HepG2 (cell line): ENCODE measurements around the gene PTPRM. TPM values are rescaled to one million over a fixed set of nuclear protein-coding genes. Genes with fewer than 3 reads are reported as not detected.

Source experiments
- ATAC-seq: fragments of 200-7000 bp; cut with Tn5 transposase; 3 replicates; pipeline ENCODE4 v1.9.1; 2020; ENCODE audit warnings: mild to moderate bottlenecking, moderate library complexity
- BruUV-seq: library from RNA; stranded (reverse); fragments of 400-500 nt; replicated peaks from 2 replicates; lab custom pipeline; 2021; lab: Mats Ljungman, UMichigan
- CTCF ChIA-PET: fragments of 300-600 bp; formaldehyde crosslinking; extraction: SDS; loops from one replicate; lab custom pipeline; 2021; ENCODE audit warnings: low total read pairs, inconsistent platforms, low intra/inter-chr PET ratio; lab: Yijun Ruan, JAX
- POLR2A ChIA-PET: fragments of 350-600 bp; sonication (Branson Sonifier 250); formaldehyde crosslinking; loops from one replicate; lab custom pipeline; 2020; ENCODE audit warnings: antibody characterized with exemption, inconsistent platforms; lab: Yijun Ruan, JAX
- DNase-seq: peaks from one replicate; pipeline ENCODE4 v3.0.0-alpha.2; 2015; ENCODE audit warnings: low spot score
- FAIRE-seq: peaks from 3 replicates; lab custom pipeline; 2011; peaks lifted over from hg19 to GRCh38; lab: Jason Lieb, UNC
- H2AFZ ChIP-seq: one replicate; pipeline ENCODE4 v1.6.1; 2011; ENCODE audit warnings: low read length, inconsistent platforms
- H3K27ac ChIP-seq: fragments of 300-600 bp; 3 replicates; pipeline ENCODE4 v1.8.0; 2011; ENCODE audit warnings: mixed run types, mild to moderate bottlenecking, mixed read lengths, low read length, inconsistent platforms; ENCODE audit not compliant: insufficient read depth; ENCODE audit errors: extremely low read length
- H3K27me3 ChIP-seq, 2 experiments: fragments of 200-600 bp in 1 of 2; 2 replicates in 1 of 2; 3 replicates in 1 of 2; pipeline versions ENCODE4 v1.6.0 to v1.8.0; 2011; ENCODE audit warnings: low read length in 2 of 2, mild to moderate bottlenecking in 2 of 2, moderate library complexity in 2 of 2, inconsistent platforms in 1 of 2; ENCODE audit not compliant: insufficient read depth in 2 of 2, control insufficient read depth in 1 of 2
- H3K36me3 ChIP-seq, 2 experiments: fragments of 200-600 bp in 1 of 2; replicated peaks in 1 of 2; 2 replicates in 1 of 2; 3 replicates in 1 of 2; pipeline versions ENCODE4 v1.5.1 to v1.8.0; 2011; ENCODE audit warnings: low read length in 2 of 2, inconsistent platforms in 1 of 2; ENCODE audit not compliant: insufficient read depth in 2 of 2, control insufficient read depth in 1 of 2
- H3K4me1 ChIP-seq: 2 replicates; pipeline ENCODE4 v1.5.1; 2012; ENCODE audit warnings: low read length, inconsistent platforms; ENCODE audit not compliant: insufficient read depth
- H3K4me2 ChIP-seq: 2 replicates; pipeline ENCODE4 v1.6.0; 2011; ENCODE audit warnings: low read depth, low read length, inconsistent platforms
- H3K4me3 ChIP-seq, 3 experiments: fragments of 200-600 bp in 1 of 3; sonication (generic), shearing (Covaris generic) in 1 of 3; replicated peaks in 1 of 3; 2 replicates each; pipeline ENCODE4 v1.5.1; 2011 to 2016; ENCODE audit warnings: low read length in 3 of 3, inconsistent platforms in 2 of 3, low read depth in 2 of 3, mild to moderate bottlenecking in 2 of 3, control low read depth in 1 of 3, mixed read lengths in 1 of 3; ENCODE audit not compliant: insufficient read depth in 1 of 3
- H3K79me2 ChIP-seq: one replicate; pipeline ENCODE4 v1.6.1; 2011; ENCODE audit warnings: low read length, inconsistent platforms; ENCODE audit not compliant: insufficient read depth
- H3K9ac ChIP-seq: 2 replicates; pipeline ENCODE4 v1.6.0; 2011; ENCODE audit warnings: mild to moderate bottlenecking, low read depth, low read length, inconsistent platforms; ENCODE audit not compliant: insufficient read depth
- H3K9me3 ChIP-seq: 2 replicates; pipeline ENCODE4 v1.5.1; 2012; ENCODE audit warnings: mild to moderate bottlenecking, low read length
- H4K20me1 ChIP-seq: 2 replicates; pipeline ENCODE4 v1.6.0; 2011; ENCODE audit warnings: inconsistent platforms, mild to moderate bottlenecking, low read length, moderate library complexity; ENCODE audit not compliant: insufficient read depth
- ATF7 ChIP-seq, 2 experiments: fragments of 450-650 bp in 1 of 2; sonication (generic) in 1 of 2; formaldehyde crosslinking in 1 of 2; IDR thresholded peaks; 2 replicates each; pipeline versions ENCODE4 v1.4.0 to v1.6.1; 2016 to 2020; ENCODE audit warnings: antibody characterized with exemption in 1 of 2, mild to moderate bottlenecking in 1 of 2, missing genetic modification reagents in 1 of 2
- BCL6 ChIP-seq: IDR thresholded peaks from 2 replicates; pipeline ENCODE4 v1.6.1; 2016; ENCODE audit warnings: missing genetic modification reagents, missing compliant biosample characterization
- BCLAF1 ChIP-seq: fragments of 450-650 bp; IDR thresholded peaks from 2 replicates; pipeline ENCODE4 v1.6.1; 2017; ENCODE audit warnings: mild to moderate bottlenecking
- HNF4A ChIP-seq: sonication (generic); formaldehyde crosslinking; IDR thresholded peaks from 2 replicates; pipeline ENCODE4 v1.4.0; 2020; ENCODE audit warnings: missing genetic modification reagents
- MZF1 ChIP-seq: sonication (generic); formaldehyde crosslinking; IDR thresholded peaks from 2 replicates; pipeline ENCODE4 v1.8.1; 2023; ENCODE audit warnings: mild to moderate bottlenecking, missing genetic modification reagents, borderline replicate concordance
- TOPORS ChIP-seq: sonication (generic); formaldehyde crosslinking; IDR thresholded peaks from 2 replicates; pipeline ENCODE4 v1.8.0; 2023; ENCODE audit warnings: mild to moderate bottlenecking, missing genetic modification reagents
- TP53 ChIP-seq: sonication (generic); formaldehyde crosslinking; conservative IDR thresholded peaks from 2 replicates; pipeline ENCODE4 v1.4.0; 2020; ENCODE audit warnings: missing genetic modification reagents
- ZFYVE20 ChIP-seq: sonication (generic); formaldehyde crosslinking; IDR thresholded peaks from 2 replicates; pipeline ENCODE4 v1.8.0; 2023; ENCODE audit warnings: low read depth, mild to moderate bottlenecking, moderate library complexity, missing genetic modification reagents, borderline replicate concordance
- WGBS: methylation state at CpG from one replicate; pipeline ENCODE4 v1.1.6; 2017; ENCODE audit warnings: low lambda C conversion rate; 5-methylcytosine and 5-hydroxymethylcytosine counted together
- in situ Hi-C: cut with HindIII; loops from 2 replicates; pipeline ENCODE4 v1.10.0; 2017; ENCODE audit warnings: low pct_unique_long_range_greater_than_20kb; ENCODE audit not compliant: extremely low pct_ligation_motif_present
- intact Hi-C: fragments of 100-400 bp; cut with micrococcal nuclease; formaldehyde crosslinking; loops from one replicate; pipeline ENCODE4 v1.10.0; 2022; ENCODE audit not compliant: unreplicated experiment
- polyA plus RNA-seq, 8 experiments: library from polyadenylated mRNA; depleted of rRNA in 3 of 8; stranded (reverse) in 7 of 8; unstranded in 1 of 8; fragments of >200 nt; fragmentation: Illumina TruSeq in 4 of 8; extraction: Trizol in 4 of 8; gene quantifications; 2 replicates each; pipeline versions ENCODE4 v1.2.1 to v1.2.3, GENCODE V29; 2011 to 2016; ENCODE audit warnings: low read depth in 4 of 8, missing spikeins in 1 of 8, mixed read lengths in 1 of 8; ENCODE audit not compliant: insufficient read depth in 1 of 8
- total RNA-seq, 5 experiments: library from RNA; depleted of rRNA; stranded (reverse); fragments of >200 nt; fragmentation: Illumina TruSeq; extraction: Trizol; gene quantifications; 2 replicates each; pipeline ENCODE4 v1.2.3, GENCODE V29; 2016; ENCODE audit warnings: low read depth in 1 of 5
- TF ChIP-seq, protein P1 (sequence below): sonication (generic); formaldehyde crosslinking; IDR thresholded peaks from 2 replicates; pipeline ENCODE4 v1.5.0; 2020; ENCODE audit warnings: mild to moderate bottlenecking, missing genetic modification reagents, borderline replicate concordance

PTPRM gene
- total and polyA plus RNA-seq, 2 of the 13 experiments (the other 11 are each of a cell fraction or from before 2014, with no cell fraction given), result 12.6 to 108 TPM

DNA sequence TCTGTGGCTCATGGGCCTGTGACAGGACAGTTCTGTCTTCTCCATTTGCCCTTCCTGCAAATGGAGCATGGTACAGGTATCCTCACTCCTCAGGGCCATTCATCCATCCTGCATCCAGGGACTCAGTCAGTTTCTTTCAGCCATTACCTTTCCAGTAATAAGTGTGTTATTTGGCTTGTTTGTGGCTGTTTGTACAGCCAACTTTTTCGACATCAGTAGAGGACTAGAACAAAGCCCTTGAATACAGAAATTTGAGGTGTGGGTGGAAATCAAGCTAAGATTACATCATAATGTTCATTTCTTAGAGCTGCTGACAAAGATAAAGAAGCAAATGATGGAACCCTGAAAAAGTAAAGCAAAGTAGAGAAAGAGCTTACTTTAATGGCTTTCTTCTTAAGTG, 290.4 kb downstream of the PTPRM start:
- in situ Hi-C loops, result no loop called here
- no peak for ATAC-seq
- H3K4me3 ChIP-seq, result no peak overlapping the region
- no peak overlapping the region for H2AFZ ChIP-seq
- no peak overlapping the region for H3K27ac ChIP-seq
- CTCF ChIA-PET, result no interaction called here
- FAIRE-seq, result no peak
- 84% methylated on average over 1 of the region's 1 CpG for WGBS
- TF ChIP-seq TOPORS (CRISPR knock-in tag) (no peak), ATF7 (IDR thresholded peaks at IDR 0.05) (peak; percentile 13; the same call in 1 of the 2 replicates), ATF7 (CRISPR knock-in tag; IDR thresholded peaks at IDR 0.05) (no peak)
- DNase-seq, result no peak
- no peaks in the 10 kb centered on the region for H3K79me2 ChIP-seq
- intact Hi-C loops, result no loop called here
- H3K36me3 ChIP-seq, result no peaks in the 10 kb centered on the region
- H4K20me1 ChIP-seq, result no peaks in the 10 kb centered on the region; the same call in 1 of the 2 replicates
- H3K4me1 ChIP-seq, result 0 out of 2 replicates have a peak, but pooled peaks cover 10% of the 10 kb centered on the region
- no peaks in the 10 kb centered on the region for H3K27me3 ChIP-seq
- H3K4me2 ChIP-seq, result no peak overlapping the region
- BruUV-seq, result no TSS peak
- H3K9ac ChIP-seq, result no peak overlapping the region
- POLR2A ChIA-PET, result no interaction called here
- no peaks in the 10 kb centered on the region for H3K9me3 ChIP-seq

- Histone ChIP-seq H4K20me1 (no peaks in the 10 kb centered on the region; the same call in 1 of the 2 replicates), H2AFZ (no peak overlapping the region), H3K27ac (no peak overlapping the region), H3K4me2 (no peak overlapping the region), H3K36me3 (no peaks in the 10 kb centered on the region), H3K9me3 (no peaks in the 10 kb centered on the region), H3K4me3 (no peak overlapping the region), H3K27me3 (no peaks in the 10 kb centered on the region), H3K4me1 (0 out of 2 replicates have a peak, but pooled peaks cover 10% of the 10 kb centered on the region), H3K79me2 (no peaks in the 10 kb centered on the region), H3K9ac (no peak overlapping the region)
- DNase-seq (no peak), ATAC-seq (no peak), FAIRE-seq (no peak)
- 98% methylated on average over 3 of the region's 3 CpGs for WGBS
- BruUV-seq, result no TSS peak
- in situ Hi-C loops, result no loop called here
- ChIA-PET CTCF (no interaction called here), POLR2A (no interaction called here)
- intact Hi-C loops, result no loop called here
- TF ChIP-seq, protein P1, sequence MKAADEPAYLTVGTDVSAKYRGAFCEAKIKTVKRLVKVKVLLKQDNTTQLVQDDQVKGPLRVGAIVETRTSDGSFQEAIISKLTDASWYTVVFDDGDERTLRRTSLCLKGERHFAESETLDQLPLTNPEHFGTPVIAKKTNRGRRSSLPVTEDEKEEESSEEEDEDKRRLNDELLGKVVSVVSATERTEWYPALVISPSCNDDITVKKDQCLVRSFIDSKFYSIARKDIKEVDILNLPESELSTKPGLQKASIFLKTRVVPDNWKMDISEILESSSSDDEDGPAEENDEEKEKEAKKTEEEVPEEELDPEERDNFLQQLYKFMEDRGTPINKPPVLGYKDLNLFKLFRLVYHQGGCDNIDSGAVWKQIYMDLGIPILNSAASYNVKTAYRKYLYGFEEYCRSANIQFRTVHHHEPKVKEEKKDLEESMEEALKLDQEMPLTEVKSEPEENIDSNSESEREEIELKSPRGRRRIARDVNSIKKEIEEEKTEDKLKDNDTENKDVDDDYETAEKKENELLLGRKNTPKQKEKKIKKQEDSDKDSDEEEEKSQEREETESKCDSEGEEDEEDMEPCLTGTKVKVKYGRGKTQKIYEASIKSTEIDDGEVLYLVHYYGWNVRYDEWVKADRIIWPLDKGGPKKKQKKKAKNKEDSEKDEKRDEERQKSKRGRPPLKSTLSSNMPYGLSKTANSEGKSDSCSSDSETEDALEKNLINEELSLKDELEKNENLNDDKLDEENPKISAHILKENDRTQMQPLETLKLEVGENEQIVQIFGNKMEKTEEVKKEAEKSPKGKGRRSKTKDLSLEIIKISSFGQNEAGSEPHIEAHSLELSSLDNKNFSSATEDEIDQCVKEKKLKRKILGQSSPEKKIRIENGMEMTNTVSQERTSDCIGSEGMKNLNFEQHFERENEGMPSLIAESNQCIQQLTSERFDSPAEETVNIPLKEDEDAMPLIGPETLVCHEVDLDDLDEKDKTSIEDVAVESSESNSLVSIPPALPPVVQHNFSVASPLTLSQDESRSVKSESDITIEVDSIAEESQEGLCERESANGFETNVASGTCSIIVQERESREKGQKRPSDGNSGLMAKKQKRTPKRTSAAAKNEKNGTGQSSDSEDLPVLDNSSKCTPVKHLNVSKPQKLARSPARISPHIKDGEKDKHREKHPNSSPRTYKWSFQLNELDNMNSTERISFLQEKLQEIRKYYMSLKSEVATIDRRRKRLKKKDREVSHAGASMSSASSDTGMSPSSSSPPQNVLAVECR (CRISPR knock-in tag), result no peak
- TF ChIP-seq HNF4A, result no peak
- no peak for TF ChIP-seq BCLAF1
- no peak for TF ChIP-seq MZF1 (CRISPR knock-in tag)
- no peak for TF ChIP-seq BCL6
- no peak for TF ChIP-seq TP53 (CRISPR knock-in tag)
- TF ChIP-seq ZFYVE20 (CRISPR knock-in tag), result no peak
These were observed 292.0 kb downstream of the PTPRM start for GRCh38 chr18:7859122-7859521.
